ENCODE measurements around the gene AUP1.
"Not testable (repeated sequence)": the region's sequence is repeated elsewhere in the genome, so short reads cannot be mapped to it uniquely, and the experiment has no call there.

The AUP1 gene

GRCh38 chr2:74495440-74495839, 34.1 kb downstream of the AUP1 start:
- no peak for DNase-seq

- no peak for DNase-seq
These were observed 36.0 kb downstream of the AUP1 start for GRCh38 chr2:74493546-74493945.

- no peak for DNase-seq
These were observed 37.6 kb downstream of the AUP1 start for GRCh38 chr2:74491648-74492544.

GRCh38 chr2:74489906-74490305, 39.6 kb downstream of the AUP1 start:
- no peak for DNase-seq

GRCh38 chr2:74488643-74489481, 40.6 kb downstream of the AUP1 start:
- no peak for DNase-seq

GRCh38 chr2:74486141-74486540, 43.4 kb downstream of the AUP1 start:
- DNase-seq: no peak

GRCh38 chr2:74483675-74484164, 45.8 kb downstream of the AUP1 start:
- not testable (repeated sequence) for DNase-seq

- DNase-seq: peak; percentile 87 to 94
These were observed 46.5 kb downstream of the AUP1 start, which contains the start of the genes CCDC142 and TTC31 for GRCh38 chr2:74482801-74483674. Gene CCDC142, minus strand, starts transcription at chr2:74482998. Its CDS starts 161 bp downstream, at chr2:74482837. Gene TTC31, plus strand, starts transcription at chr2:74483081. Its CDS starts 15 bp downstream, at chr2:74483096.

- DNase-seq: peak in 1 of 2 experiments; percentile 49
These were observed 47.3 kb downstream of the AUP1 start for GRCh38 chr2:74481961-74482800.

GRCh38 chr2:74481431-74481830, 48.1 kb downstream of the AUP1 start:
- DNase-seq: no peak

Measured in stimulated activated CD4-positive, alpha-beta T cell treated with anti-CD3 and anti-CD28 coated beads, Interleukin-4, amount 100 ng/mL, for 4 hours (primary cell).